Neural progenitor cell (in vitro differentiated cells): Measurements from ENCODE around the gene TMEM140. TPM values are rescaled to one million over a fixed set of nuclear protein-coding genes. Genes with fewer than 3 reads are reported as not detected.
A peak's percentile ranks its signal among the peaks of the same experiment; 100 is the strongest.

Experiments used
- DNase-seq: peaks from one replicate; pipeline ENCODE4 v3.0.0-alpha.2; 2016; ENCODE audit warnings: low spot score
- H2AFZ ChIP-seq: fragments of 200-600 bp; sonication (generic); replicated peaks from 2 replicates; pipeline ENCODE4 v1.6.1; 2016; ENCODE audit warnings: antibody characterized with exemption
- H3F3A ChIP-seq: fragments of 200-600 bp; sonication (generic); 2 replicates; pipeline ENCODE4 v1.6.1; 2016; ENCODE audit warnings: antibody characterized with exemption, low read depth
- H3K27ac ChIP-seq: fragments of 200-600 bp; sonication (generic); 2 replicates; pipeline ENCODE4 v1.5.1; 2016; ENCODE audit warnings: mild to moderate bottlenecking
- H3K27me3 ChIP-seq: fragments of 200-600 bp; sonication (generic); 2 replicates; pipeline ENCODE4 v1.6.1; 2016; ENCODE audit warnings: mild to moderate bottlenecking, moderate library complexity
- H3K36me3 ChIP-seq: fragments of 200-600 bp; sonication (generic); 2 replicates; pipeline ENCODE4 v1.5.1; 2016
- H3K4me1 ChIP-seq: fragments of 200-600 bp; sonication (generic); 2 replicates; pipeline ENCODE4 v1.6.1; 2016; ENCODE audit warnings: mixed run types
- H3K4me2 ChIP-seq: fragments of 200-600 bp; sonication (generic); 2 replicates; pipeline ENCODE4 v1.6.1; 2016
- H3K4me3 ChIP-seq: fragments of 200-600 bp; sonication (generic); 2 replicates; pipeline ENCODE4 v1.5.1; 2016
- H3K79me2 ChIP-seq: fragments of 200-600 bp; sonication (generic); 2 replicates; pipeline ENCODE4 v1.6.1; 2016; ENCODE audit warnings: low read depth
- H3K9ac ChIP-seq: fragments of 200-600 bp; sonication (generic); 2 replicates; pipeline ENCODE4 v1.6.1; 2016
- H3K9me3 ChIP-seq: fragments of 200-600 bp; sonication (generic); 2 replicates; pipeline ENCODE4 v1.5.1; 2016; ENCODE audit warnings: low read depth
- H4K20me1 ChIP-seq: fragments of 200-600 bp; sonication (generic); 2 replicates; pipeline ENCODE4 v1.6.1; 2016; ENCODE audit warnings: low read depth
- H3K27ac Mint-ChIP-seq: 3 replicates; pipeline ENCODE4 v1.8.0; 2021; ENCODE audit warnings: mixed read lengths
- H3K27me3 Mint-ChIP-seq: 2 replicates; pipeline ENCODE4 v1.8.0; 2022; ENCODE audit warnings: low read depth, mild to moderate bottlenecking, inconsistent platforms, moderate library complexity, mixed read lengths; ENCODE audit not compliant: insufficient read depth
- H3K36me3 Mint-ChIP-seq: 3 replicates; pipeline ENCODE4 v1.8.0; 2021; ENCODE audit warnings: mixed read lengths
- H3K4me1 Mint-ChIP-seq: 3 replicates; pipeline ENCODE4 v1.8.0; 2021; ENCODE audit warnings: mixed read lengths
- H3K4me3 Mint-ChIP-seq: 3 replicates; pipeline ENCODE4 v1.8.0; 2021; ENCODE audit warnings: mild to moderate bottlenecking, moderate library complexity, mixed read lengths
- H3K9me3 Mint-ChIP-seq: 3 replicates; pipeline ENCODE4 v1.8.0; 2020; ENCODE audit warnings: mixed read lengths
- CTCF ChIP-seq: fragments of 200-600 bp; sonication (generic); IDR thresholded peaks from 2 replicates; pipeline ENCODE4 v1.5.1; 2017; ENCODE audit warnings: antibody characterized with exemption, mild to moderate bottlenecking
- EZH2 ChIP-seq: fragments of 200-600 bp; sonication (generic); IDR thresholded peaks from 2 replicates; pipeline ENCODE4 v1.6.1; 2017; ENCODE audit warnings: antibody characterized with exemption, mild to moderate bottlenecking, moderate library complexity
- EZH2phosphoT487 ChIP-seq: fragments of 200-600 bp; sonication (generic); IDR thresholded peaks from 2 replicates; pipeline ENCODE4 v1.6.1; 2017; ENCODE audit warnings: antibody characterized with exemption
- total RNA-seq: library from RNA; depleted of rRNA; stranded (reverse); fragments of >200 nt; gene quantifications from 2 replicates; pipeline ENCODE4 v1.2.3, GENCODE V29; 2015; ENCODE audit warnings: low replicate concordance

TMEM140 gene
- total RNA-seq, 1 donor from 2014 or later, result not detected

GRCh38 chr7:135189961-135190360 lies 42.1 kb downstream of the TMEM140 start:
- H2AFZ ChIP-seq, result no peak overlapping the region
- H4K20me1 ChIP-seq, result no peaks in the 10 kb centered on the region
- Mint-ChIP-seq H3K9me3 (no peaks in the 10 kb centered on the region), H3K4me3 (no peak overlapping the region), H3K27ac (no peak overlapping the region), H3K36me3 (peaks cover 19% of the 10 kb centered on the region), H3K4me1 (peaks cover 11% of the 10 kb centered on the region), H3K27me3 (peaks cover 2% of the 10 kb centered on the region)
- DNase-seq, result no peak
- TF ChIP-seq EZH2, result no peak
- TF ChIP-seq CTCF, result no peak
- no peak for TF ChIP-seq EZH2phosphoT487
- H3K27me3 ChIP-seq, result no peaks in the 10 kb centered on the region
- H3K9me3 ChIP-seq, result no peaks in the 10 kb centered on the region
- H3F3A ChIP-seq, result no peaks in the 10 kb centered on the region
- no peak overlapping the region for H3K4me3 ChIP-seq
- H3K79me2 ChIP-seq, result no peaks in the 10 kb centered on the region
- H3K4me2 ChIP-seq, result no peak overlapping the region
- no peak overlapping the region for H3K27ac ChIP-seq
- H3K9ac ChIP-seq, result no peak overlapping the region
- H3K4me1 ChIP-seq, result no peaks in the 10 kb centered on the region
- no peaks in the 10 kb centered on the region for H3K36me3 ChIP-seq

GRCh38 chr7:135190703-135191102 lies 42.8 kb downstream of the TMEM140 start:
- Mint-ChIP-seq H3K9me3 (no peaks in the 10 kb centered on the region), H3K36me3 (peaks cover 21% of the 10 kb centered on the region), H3K4me1 (peaks cover 11% of the 10 kb centered on the region), H3K4me3 (no peak overlapping the region), H3K27me3 (peaks cover 2% of the 10 kb centered on the region), H3K27ac (no peak overlapping the region)
- no peak for TF ChIP-seq EZH2phosphoT487
- no peak for TF ChIP-seq EZH2
- TF ChIP-seq CTCF, result no peak
- Histone ChIP-seq H3K27ac (no peak overlapping the region), H3K4me3 (no peak overlapping the region), H2AFZ (no peak overlapping the region), H3K79me2 (no peaks in the 10 kb centered on the region), H3F3A (no peaks in the 10 kb centered on the region), H3K9ac (no peak overlapping the region), H3K4me1 (no peaks in the 10 kb centered on the region), H3K27me3 (no peaks in the 10 kb centered on the region), H3K4me2 (no peak overlapping the region), H3K9me3 (no peaks in the 10 kb centered on the region), H3K36me3 (no peaks in the 10 kb centered on the region), H4K20me1 (no peaks in the 10 kb centered on the region)
- DNase-seq, result no peak

- Histone ChIP-seq H2AFZ (no peak overlapping the region), H4K20me1 (no peaks in the 10 kb centered on the region), H3K27me3 (no peaks in the 10 kb centered on the region), H3K4me3 (no peak overlapping the region), H3K27ac (no peak overlapping the region), H3F3A (no peaks in the 10 kb centered on the region), H3K4me2 (no peak overlapping the region), H3K9ac (no peak overlapping the region), H3K4me1 (no peaks in the 10 kb centered on the region), H3K9me3 (no peaks in the 10 kb centered on the region), H3K36me3 (no peaks in the 10 kb centered on the region), H3K79me2 (no peaks in the 10 kb centered on the region)
- peaks cover 32% of the 10 kb centered on the region for H3K36me3 Mint-ChIP-seq
- H3K4me3 Mint-ChIP-seq, result no peak overlapping the region
- peaks cover 11% of the 10 kb centered on the region for H3K4me1 Mint-ChIP-seq
- TF ChIP-seq EZH2phosphoT487 (no peak), EZH2 (no peak), CTCF (no peak)
- peak overlapping the region; percentile 74 for H3K27ac Mint-ChIP-seq
- peaks cover 2% of the 10 kb centered on the region for H3K27me3 Mint-ChIP-seq
- DNase-seq, result no peak
- H3K9me3 Mint-ChIP-seq, result no peaks in the 10 kb centered on the region
Measured at GRCh38 chr7:135192914-135193536, 45.2 kb downstream of the TMEM140 start.
